ENCODE data around the gene SLC39A1. TPM values are rescaled to one million over a fixed set of nuclear protein-coding genes. Genes with fewer than 3 reads are reported as not detected.

Gene SLC39A1
- polyA plus RNA-seq, 1 donor, result 73.7 TPM

- no peak overlapping the region for H3K27ac ChIP-seq (ENCODE audit: low read length)
- WGBS (ENCODE audit: insufficient coverage, low lambda C conversion rate), result no CpG with 5 or more reads among the region's 14 CpGs
Measured at GRCh38 chr1:153929981-153930948, 33.1 kb downstream of the SLC39A1 start.

GRCh38 chr1:153929426-153929825, 33.9 kb downstream of the SLC39A1 start:
- Histone ChIP-seq H3K9me3 (ENCODE audit: control insufficient read depth, low read depth, low read length) (no peaks in the 10 kb centered on the region), H3K36me3 (ENCODE audit: control insufficient read depth, insufficient read depth, low read length) (peaks cover 44% of the 10 kb centered on the region), H3K27me3 (ENCODE audit: control insufficient read depth, insufficient read depth, low read length) (no peaks in the 10 kb centered on the region), H3K4me1 (ENCODE audit: control insufficient read depth, insufficient read depth, low read length) (no peaks in the 10 kb centered on the region), H3K27ac (ENCODE audit: low read length) (no peak overlapping the region), H3K4me3 (ENCODE audit: low read length) (no peak overlapping the region)
- DNase-seq, result no peak
- WGBS (ENCODE audit: insufficient coverage, low lambda C conversion rate), result 100% methylated on average over 1 of the region's 5 CpGs

More at GRCh38 chr1:153929981-153930948, 33.1 kb downstream of the SLC39A1 start:
- H3K4me3 ChIP-seq (ENCODE audit: low read length), result no peak overlapping the region
- H3K4me1 ChIP-seq (ENCODE audit: control insufficient read depth, insufficient read depth, low read length), result no peaks in the 10 kb centered on the region
- DNase-seq, result no peak
- peaks cover 48% of the 10 kb centered on the region for H3K36me3 ChIP-seq (ENCODE audit: control insufficient read depth, insufficient read depth, low read length)
- H3K9me3 ChIP-seq (ENCODE audit: control insufficient read depth, low read depth, low read length), result no peaks in the 10 kb centered on the region
- no peaks in the 10 kb centered on the region for H3K27me3 ChIP-seq (ENCODE audit: control insufficient read depth, insufficient read depth, low read length)

- Histone ChIP-seq H3K36me3 (ENCODE audit: control insufficient read depth, insufficient read depth, low read length) (peaks cover 40% of the 10 kb centered on the region), H3K4me3 (ENCODE audit: low read length) (no peak overlapping the region), H3K27ac (ENCODE audit: low read length) (no peak overlapping the region), H3K9me3 (ENCODE audit: control insufficient read depth, low read depth, low read length) (no peaks in the 10 kb centered on the region), H3K4me1 (ENCODE audit: control insufficient read depth, insufficient read depth, low read length) (no peaks in the 10 kb centered on the region), H3K27me3 (ENCODE audit: control insufficient read depth, insufficient read depth, low read length) (no peaks in the 10 kb centered on the region)
- no peak for DNase-seq
- WGBS (ENCODE audit: insufficient coverage, low lambda C conversion rate), result no CpG with 5 or more reads among the region's 4 CpGs
Measured at GRCh38 chr1:153928791-153929341, 34.5 kb downstream of the SLC39A1 start.

GRCh38 chr1:153928245-153928644, 35.1 kb downstream of the SLC39A1 start:
- no peak for DNase-seq
- no peak overlapping the region for H3K4me3 ChIP-seq (ENCODE audit: low read length)
- H3K36me3 ChIP-seq (ENCODE audit: control insufficient read depth, insufficient read depth, low read length), result peaks cover 35% of the 10 kb centered on the region
- no peaks in the 10 kb centered on the region for H3K27me3 ChIP-seq (ENCODE audit: control insufficient read depth, insufficient read depth, low read length)
- no CpG with 5 or more reads among the region's 1 CpG for WGBS (ENCODE audit: insufficient coverage, low lambda C conversion rate)
- no peaks in the 10 kb centered on the region for H3K9me3 ChIP-seq (ENCODE audit: control insufficient read depth, low read depth, low read length)
- no peaks in the 10 kb centered on the region for H3K4me1 ChIP-seq (ENCODE audit: control insufficient read depth, insufficient read depth, low read length)
- H3K27ac ChIP-seq (ENCODE audit: low read length), result no peak overlapping the region

- Histone ChIP-seq H3K36me3 (ENCODE audit: control insufficient read depth, insufficient read depth, low read length) (peaks cover 22% of the 10 kb centered on the region), H3K27ac (ENCODE audit: low read length) (no peak overlapping the region), H3K4me3 (ENCODE audit: low read length) (no peak overlapping the region), H3K27me3 (ENCODE audit: control insufficient read depth, insufficient read depth, low read length) (no peaks in the 10 kb centered on the region), H3K9me3 (ENCODE audit: control insufficient read depth, low read depth, low read length) (no peaks in the 10 kb centered on the region), H3K4me1 (ENCODE audit: control insufficient read depth, insufficient read depth, low read length) (no peaks in the 10 kb centered on the region)
- no peak for DNase-seq
- WGBS (ENCODE audit: insufficient coverage, low lambda C conversion rate), result 100% methylated on average over 1 of the region's 4 CpGs
Measured at GRCh38 chr1:153926405-153926804, 36.9 kb downstream of the SLC39A1 start.

GRCh38 chr1:153922972-153923925, 40.1 kb downstream of the SLC39A1 start, which contains the start of gene GATAD2B:
GATAD2B (minus strand) TSS chr1:153922972; CDS start chr1:153828347, 94,625 bp downstream.
- Histone ChIP-seq H3K27ac (ENCODE audit: low read length) (peak within 1 kb of the TSS; percentile 88), H3K4me3 (ENCODE audit: low read length) (peak within 1 kb of the TSS; percentile 90), H3K4me1 (ENCODE audit: control insufficient read depth, insufficient read depth, low read length) (peaks cover 7% of the 10 kb centered on the region), H3K36me3 (ENCODE audit: control insufficient read depth, insufficient read depth, low read length) (peaks cover 3% of the 10 kb centered on the region), H3K9me3 (ENCODE audit: control insufficient read depth, low read depth, low read length) (no peaks in the 10 kb centered on the region), H3K27me3 (ENCODE audit: control insufficient read depth, insufficient read depth, low read length) (no peaks in the 10 kb centered on the region)
- DNase-seq, result peak; percentile 100
- no CpG with 5 or more reads among the region's 53 CpGs for WGBS (ENCODE audit: insufficient coverage, low lambda C conversion rate)

- Histone ChIP-seq H3K9me3 (ENCODE audit: control insufficient read depth, low read depth, low read length) (no peaks in the 10 kb centered on the region), H3K27me3 (ENCODE audit: control insufficient read depth, insufficient read depth, low read length) (no peaks in the 10 kb centered on the region), H3K36me3 (ENCODE audit: control insufficient read depth, insufficient read depth, low read length) (peaks cover 7% of the 10 kb centered on the region), H3K27ac (ENCODE audit: low read length) (peak overlapping the region; percentile 77), H3K4me3 (ENCODE audit: low read length) (peak overlapping the region; percentile 78), H3K4me1 (ENCODE audit: control insufficient read depth, insufficient read depth, low read length) (peaks cover 7% of the 10 kb centered on the region)
- DNase-seq, result peak; percentile 41 to 43
- WGBS (ENCODE audit: insufficient coverage, low lambda C conversion rate), result 0% methylated on average over 6 of the region's 86 CpGs
Measured at GRCh38 chr1:153922076-153922971, 41.0 kb downstream of the SLC39A1 start.

- Histone ChIP-seq H3K27me3 (ENCODE audit: control insufficient read depth, insufficient read depth, low read length) (no peaks in the 10 kb centered on the region), H3K27ac (ENCODE audit: low read length) (peak overlapping the region; percentile 15), H3K4me1 (ENCODE audit: control insufficient read depth, insufficient read depth, low read length) (peaks cover 7% of the 10 kb centered on the region), H3K9me3 (ENCODE audit: control insufficient read depth, low read depth, low read length) (no peaks in the 10 kb centered on the region), H3K4me3 (ENCODE audit: low read length) (peak overlapping the region; percentile 78), H3K36me3 (ENCODE audit: control insufficient read depth, insufficient read depth, low read length) (peaks cover 7% of the 10 kb centered on the region)
- DNase-seq, result peak in 1 of 2 donors; percentile 29
- no CpG with 5 or more reads among the region's 10 CpGs for WGBS (ENCODE audit: insufficient coverage, low lambda C conversion rate)
Measured at GRCh38 chr1:153921803-153922075, 41.6 kb downstream of the SLC39A1 start.

- Histone ChIP-seq H3K4me3 (ENCODE audit: low read length) (peak overlapping the region; percentile 78), H3K27me3 (ENCODE audit: control insufficient read depth, insufficient read depth, low read length) (no peaks in the 10 kb centered on the region), H3K27ac (ENCODE audit: low read length) (no peak overlapping the region), H3K36me3 (ENCODE audit: control insufficient read depth, insufficient read depth, low read length) (peaks cover 7% of the 10 kb centered on the region), H3K9me3 (ENCODE audit: control insufficient read depth, low read depth, low read length) (no peaks in the 10 kb centered on the region), H3K4me1 (ENCODE audit: control insufficient read depth, insufficient read depth, low read length) (peaks cover 7% of the 10 kb centered on the region)
- no peak for DNase-seq
- WGBS (ENCODE audit: insufficient coverage, low lambda C conversion rate), result no CpG with 5 or more reads among the region's 3 CpGs
Measured at GRCh38 chr1:153921080-153921802, 42.1 kb downstream of the SLC39A1 start.

Data from large intestine (tissue), 3 donors.